Superior temporal gyrus (tissue), 1 donor: ENCODE measurements around the gene PPM1E.
"Not testable (repeated sequence)": the region's sequence is repeated elsewhere in the genome, so short reads cannot be mapped to it uniquely, and the experiment has no call there.

ENCODE experiments used
- DNase-seq: peaks from one replicate; pipeline ENCODE4 v3.0.0-alpha.2; 2016; ENCODE audit errors: extremely low spot score

The PPM1E gene

DNA sequence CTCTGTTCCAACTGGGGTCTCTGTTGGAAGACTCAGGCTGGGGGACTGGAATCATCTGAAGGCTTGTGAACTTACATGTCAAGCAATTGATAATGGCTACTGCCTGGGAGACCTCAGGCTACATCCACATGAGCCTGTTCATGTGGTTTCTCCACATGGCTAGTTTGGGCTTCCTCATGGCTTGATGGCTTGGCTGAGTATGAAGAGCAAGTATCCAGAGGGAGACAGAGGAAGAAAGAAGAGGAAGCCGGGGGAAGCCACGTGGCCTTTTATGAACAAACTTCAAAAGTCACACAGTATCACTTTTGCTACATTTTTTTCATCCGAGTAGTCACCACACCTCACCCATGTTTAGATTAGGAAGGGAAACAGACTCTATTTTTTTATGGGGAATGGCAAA, 192.2 kb downstream of the PPM1E start:
- no peak for DNase-seq

DNA sequence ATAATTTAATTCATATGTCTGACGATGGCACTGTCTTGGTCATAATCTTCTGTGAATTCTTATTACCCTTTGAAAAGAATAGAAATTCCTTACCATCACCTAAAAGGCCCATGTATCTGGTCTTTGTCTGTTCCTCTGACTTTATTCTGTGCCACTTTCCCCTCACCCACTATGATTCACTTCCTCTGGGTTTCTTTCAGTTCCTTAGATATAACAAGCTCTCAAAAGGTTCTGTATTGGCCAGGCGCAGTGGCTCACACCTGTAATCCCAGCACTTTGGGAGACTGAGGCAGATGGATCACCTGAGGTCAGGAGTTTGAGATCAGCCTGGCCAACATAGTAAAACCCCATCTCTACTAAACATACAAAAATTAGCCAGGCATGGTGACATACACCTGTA, 198.7 kb downstream of the PPM1E start:
- not testable (repeated sequence) for DNase-seq

DNA sequence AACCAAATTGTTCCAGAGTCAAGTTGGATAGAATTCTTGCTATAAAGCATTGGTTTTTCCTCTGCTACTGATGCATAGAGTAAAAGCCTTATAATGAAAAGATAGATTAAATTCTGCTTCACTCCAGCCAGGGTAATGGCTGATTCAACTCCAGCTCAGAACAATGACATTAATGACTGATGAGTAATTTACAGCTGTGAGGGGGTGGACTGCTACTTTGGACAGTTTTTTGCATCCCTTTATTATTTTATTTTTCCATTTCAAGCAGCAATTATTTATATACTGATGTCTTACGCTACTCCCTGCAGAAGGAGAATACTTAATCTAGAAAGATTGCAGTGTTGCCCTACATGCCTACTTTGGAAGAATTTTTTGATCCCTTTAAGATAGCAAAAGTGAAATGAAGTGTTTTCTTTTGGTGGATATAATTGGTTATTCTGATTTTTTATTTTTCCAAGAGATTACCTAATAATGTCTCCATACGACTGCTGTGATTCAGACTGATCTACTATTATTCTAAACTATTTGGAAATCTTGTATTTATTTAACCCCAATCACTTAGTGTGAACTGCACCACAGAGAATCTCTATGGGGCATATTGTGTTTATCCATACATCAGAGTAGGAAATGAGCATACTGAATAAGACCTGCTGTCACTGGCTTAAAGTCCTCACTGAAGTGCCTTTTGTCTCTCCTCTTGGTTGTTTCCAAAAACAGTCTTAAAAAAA, 201.5 kb downstream of the PPM1E start:
- DNase-seq: no peak

DNA sequence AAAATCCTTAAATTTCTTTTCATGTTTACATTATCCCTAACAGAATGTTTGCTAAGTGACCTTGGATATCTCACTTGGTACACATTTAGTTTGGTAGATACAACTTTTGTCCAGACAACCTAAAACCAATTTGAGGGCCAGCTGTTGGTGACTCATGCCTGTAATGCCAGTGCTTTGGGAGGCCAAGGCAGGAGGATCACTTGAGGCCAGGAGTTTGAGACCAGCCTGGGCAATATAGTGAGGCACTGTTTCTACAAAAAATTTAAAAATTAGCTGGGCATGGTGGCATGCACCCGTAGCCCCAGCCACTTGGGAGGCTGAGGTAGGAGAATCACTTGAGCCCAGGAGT, 202.0 kb downstream of the PPM1E start:
- DNase-seq: not testable (repeated sequence)

DNA sequence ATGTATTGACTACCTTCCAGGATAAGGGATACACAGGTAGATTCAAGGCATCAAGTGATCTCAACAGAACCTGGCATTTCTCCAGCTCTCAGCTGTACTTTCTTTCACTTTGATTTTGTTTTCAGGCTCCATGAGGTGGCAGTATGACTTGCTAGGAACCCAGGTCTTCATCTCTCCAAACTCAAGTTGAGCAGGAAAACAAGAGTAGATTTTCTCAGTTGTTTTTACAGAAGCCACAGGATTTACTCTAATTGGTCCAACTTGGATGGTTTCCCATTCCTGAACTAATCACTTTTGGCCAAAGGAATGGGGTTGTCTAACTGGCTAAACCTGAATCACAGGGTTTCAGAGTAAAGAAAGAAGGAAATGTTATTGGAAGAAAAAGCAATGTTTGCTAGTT, 204.4 kb downstream of the PPM1E start:
- no peak for DNase-seq

DNA sequence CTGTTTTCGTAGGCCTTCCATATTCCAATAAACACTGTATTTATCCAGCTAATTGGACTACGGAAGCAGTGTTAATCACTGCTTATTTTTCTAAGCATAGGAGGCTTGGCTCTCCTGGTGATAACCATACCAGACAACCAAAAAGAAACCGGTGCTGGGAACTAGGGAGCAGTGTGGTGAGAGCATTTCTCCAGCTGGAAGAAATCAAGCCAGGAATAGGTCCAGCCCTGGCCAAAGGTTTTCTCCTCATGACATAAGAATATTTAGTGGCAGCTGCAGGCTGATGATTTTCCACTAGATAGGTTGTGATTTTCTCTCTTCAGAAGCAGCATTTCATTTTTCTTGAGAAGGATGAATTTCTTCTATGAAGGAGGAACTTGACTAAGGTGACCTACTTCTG, 209.6 kb downstream of the PPM1E start:
- peak; percentile 35 for DNase-seq

DNA sequence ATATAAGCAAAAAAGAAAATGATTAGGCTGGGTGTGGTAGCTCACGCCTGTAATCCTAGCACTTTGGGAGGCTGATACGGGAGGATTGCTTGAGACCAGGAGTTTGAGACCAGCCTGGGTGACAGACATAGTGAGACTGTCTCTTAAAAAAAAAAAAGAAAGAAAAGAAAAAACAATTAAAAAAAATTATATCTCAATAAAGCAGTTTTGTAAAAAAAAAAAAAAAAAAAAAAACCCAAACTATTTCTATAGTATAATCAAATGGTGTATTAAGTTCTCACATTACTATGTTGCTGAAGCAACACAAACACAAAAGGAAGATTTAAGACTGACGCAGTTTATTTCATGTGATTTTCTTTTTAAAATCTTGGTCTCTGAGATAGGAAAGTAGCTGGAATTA, 210.6 kb downstream of the PPM1E start:
- no peak for DNase-seq

DNA sequence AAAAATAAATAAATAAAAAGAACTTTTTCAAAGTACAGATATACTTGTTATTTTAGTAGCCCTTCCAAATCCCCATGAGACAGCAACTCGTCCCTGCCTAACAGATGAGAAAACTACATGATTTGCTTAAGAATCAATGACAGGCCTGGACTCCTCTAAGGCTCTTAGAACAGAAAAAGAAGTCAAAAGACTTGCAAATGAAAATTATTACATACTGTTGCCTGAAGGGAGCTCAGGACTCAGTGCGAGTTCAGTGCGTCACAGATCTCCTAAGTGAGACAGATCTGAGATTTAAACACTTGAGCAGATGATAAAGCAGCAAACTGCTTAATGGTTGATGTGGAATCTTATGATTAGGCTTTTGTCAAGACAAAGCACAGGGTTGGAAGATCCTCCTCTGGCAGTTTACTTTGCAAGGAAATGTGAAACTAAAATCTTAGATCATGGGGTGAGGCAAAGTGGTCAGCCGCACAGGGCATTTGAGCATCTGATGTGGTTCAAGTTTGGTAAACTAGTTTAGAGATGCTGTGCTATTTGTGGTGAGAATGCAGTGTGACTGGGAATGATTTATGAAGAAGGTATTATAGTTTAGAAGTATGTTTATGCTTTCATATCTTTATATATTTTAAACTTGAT, 212.9 kb downstream of the PPM1E start:
- DNase-seq: no peak

DNA sequence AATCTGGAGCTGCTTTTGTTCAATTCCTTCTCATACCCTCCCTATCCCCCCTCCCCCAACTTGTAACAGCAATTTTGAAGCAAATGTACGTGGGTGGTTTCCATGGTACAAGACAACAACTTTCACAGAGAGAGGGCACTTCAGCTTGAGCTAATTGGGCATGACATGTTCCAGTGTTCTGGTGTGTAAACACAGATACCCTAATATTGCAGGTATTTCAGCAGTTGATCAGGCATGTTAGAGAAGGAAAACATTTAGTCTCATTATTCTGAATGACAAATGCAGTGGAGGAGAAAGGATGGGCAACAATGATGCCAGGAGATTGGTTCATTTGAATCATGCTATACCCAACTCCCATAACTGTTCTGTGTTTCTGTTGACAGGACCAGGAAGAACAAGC, 213.5 kb downstream of the PPM1E start:
- no peak for DNase-seq

DNA sequence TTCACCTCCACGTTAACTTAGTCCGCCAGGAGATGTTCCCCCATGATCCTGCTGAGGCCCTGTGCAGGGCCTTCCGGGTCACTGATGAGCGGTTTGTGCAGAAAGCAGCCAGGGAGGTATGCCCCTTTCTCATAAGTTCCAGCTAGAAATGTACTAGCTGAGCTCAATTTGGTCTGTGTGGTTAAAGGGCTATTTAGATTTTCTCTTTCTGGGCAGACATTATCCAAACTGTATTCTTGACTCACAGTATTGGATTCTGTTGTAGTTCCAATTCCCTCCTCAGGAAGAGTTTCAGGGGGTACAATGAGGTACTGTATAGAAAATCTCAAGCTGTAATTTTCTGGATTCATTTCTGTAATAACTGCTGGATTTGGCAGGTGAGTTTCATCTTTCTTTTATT, 214.0 kb downstream of the PPM1E start:
- DNase-seq: no peak

DNA sequence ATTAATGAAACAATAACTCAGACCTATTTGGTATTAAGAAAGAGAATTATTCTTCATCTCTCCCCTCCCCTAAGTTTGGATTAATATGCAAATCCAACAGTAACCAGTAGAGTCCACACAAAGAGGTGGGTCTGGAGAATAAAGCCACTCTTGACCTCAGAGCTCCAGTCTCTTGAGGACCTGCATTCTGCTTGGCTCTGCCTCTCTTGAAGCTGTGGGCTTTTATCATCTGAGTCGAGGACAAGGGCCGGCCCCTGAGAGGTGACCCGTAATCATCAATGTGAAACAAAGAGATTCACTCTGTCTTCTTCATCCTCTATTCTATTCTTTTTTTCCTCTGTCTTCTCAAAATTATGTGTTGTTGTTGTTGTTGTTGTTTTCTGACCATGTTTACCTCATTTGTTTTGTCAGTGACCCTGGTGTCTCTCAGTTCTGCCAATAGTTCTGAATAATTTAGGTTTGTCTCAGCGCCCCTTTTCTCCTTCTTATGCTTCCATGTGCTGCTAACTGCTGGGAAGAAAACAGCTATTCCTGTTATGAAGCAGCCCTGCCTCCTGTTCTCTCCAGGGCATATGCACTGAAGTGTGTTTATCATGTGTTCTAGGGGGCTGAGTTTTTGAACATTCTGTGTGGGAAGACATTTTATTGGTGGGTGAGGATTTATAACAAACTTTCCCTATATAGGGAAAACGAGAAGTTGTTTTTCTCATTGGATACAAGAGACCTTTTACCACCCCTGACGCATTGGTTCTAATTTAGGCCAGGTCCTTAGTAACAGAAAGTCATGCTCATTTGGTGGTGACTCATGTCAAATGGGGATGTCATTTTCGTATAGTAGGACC, 215.2 kb downstream of the PPM1E start:
- DNase-seq: no peak

DNA sequence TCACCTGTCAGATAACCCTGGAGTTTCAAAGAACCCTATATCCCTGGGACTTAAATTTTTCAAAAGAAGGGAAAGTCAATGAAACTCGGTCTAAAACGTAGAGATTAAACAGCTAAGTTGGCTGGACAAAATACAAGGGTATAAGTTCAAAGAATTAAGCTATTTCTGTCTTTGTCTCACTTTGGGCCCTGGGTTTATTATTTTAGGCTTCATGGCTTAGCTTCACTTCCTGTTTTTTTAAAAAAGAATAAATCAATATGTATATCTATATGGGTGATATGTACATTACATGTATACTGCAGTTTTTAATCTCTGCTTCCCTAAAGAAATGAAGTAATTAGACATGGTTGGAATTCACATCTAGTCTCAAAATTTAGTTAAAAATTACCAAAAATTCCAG, 218.7 kb downstream of the PPM1E start:
- DNase-seq: no peak

DNA sequence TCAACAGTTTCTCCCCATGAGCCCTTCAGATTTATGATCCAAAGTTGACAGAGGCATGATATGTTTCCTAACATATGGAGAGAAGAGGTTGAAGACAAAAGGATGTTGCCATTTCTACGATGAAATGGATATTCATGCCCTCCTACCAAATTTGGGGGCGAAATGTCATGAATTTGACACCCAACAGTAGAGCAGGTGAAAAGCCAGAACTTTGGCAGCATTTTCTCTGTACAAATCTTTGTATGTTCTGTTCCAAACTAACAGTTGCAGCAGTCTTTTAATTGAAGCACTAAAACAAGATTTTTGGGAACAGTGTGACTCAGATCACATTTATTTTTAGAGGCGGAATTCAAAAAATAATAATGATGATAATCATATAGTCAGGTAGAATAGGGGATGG, 220.9 kb downstream of the PPM1E start:
- no peak for DNase-seq

DNA sequence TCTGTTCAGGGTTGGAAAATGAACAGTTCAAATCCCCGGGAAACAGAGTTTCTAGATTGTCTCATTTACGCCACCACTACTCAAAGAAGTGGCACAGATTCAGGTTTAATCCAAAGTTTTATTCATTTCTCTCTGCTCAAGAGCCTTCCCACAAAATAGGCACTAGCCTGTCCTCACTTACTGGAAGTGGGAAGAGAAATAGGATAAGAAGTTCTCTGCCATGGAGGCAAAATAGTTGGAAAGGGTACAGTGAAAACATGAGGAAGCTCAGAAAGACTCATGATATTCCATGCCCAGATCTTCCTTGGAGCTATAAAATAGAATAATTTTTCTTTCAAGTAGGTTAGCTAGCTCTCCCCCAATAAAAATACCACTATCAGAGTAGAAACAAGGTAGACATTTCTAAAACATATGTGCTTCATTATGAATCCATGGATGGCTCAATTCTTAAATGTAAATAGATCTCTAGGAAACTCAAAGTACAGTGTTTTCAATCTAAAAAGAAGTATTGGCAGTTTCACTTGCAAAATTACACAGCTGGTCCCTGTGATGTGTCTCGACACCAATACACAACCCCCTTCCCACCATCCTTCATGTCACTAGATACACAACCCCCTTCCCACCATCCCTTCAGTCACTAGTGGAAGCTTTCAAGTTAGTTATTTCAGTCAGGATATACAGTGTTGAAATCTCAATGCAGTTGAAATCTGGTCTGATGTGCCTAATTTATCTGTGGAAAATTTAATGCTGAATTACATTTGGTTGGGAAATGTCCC, 225.2 kb downstream of the PPM1E start:
- DNase-seq: no peak

DNA sequence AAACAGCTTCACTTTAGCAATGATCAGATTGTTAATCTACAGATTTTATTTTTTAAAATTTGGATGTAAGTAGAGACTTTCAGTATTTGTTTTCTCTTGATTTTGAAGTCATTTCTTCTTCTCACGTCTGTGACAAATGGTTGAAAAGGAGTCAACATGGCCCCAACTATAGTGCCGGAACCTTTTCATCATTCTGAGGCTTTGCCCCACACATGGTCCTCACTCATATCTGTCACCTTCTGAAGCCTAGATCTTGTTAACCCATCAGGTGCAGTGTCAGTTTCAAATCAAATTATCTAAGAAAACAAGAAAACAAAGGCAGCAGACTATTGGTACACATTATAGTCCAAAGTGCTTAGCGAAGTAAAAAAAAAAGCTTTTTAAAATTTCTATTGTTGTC, 227.0 kb downstream of the PPM1E start:
- no peak for DNase-seq

DNA sequence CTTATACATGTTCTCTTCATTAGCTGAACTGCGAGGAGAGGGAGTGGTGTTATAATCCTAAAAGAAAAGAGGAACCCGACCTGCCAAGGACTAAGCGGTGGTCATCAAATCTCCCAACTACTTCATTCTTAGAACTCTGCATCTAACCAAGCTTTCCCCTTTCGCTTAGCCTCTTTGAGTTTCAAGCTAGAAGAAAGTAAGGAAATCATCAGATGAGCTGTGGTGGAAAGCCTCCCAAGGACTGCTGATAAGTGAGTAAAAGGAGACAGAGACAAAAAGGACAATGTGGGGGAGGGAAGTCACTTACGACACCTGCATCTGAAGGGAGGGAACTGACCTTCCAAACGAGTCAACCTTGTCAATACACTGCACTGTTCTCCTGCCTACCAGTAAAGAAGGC, 229.7 kb downstream of the PPM1E start:
- DNase-seq: no peak

DNA sequence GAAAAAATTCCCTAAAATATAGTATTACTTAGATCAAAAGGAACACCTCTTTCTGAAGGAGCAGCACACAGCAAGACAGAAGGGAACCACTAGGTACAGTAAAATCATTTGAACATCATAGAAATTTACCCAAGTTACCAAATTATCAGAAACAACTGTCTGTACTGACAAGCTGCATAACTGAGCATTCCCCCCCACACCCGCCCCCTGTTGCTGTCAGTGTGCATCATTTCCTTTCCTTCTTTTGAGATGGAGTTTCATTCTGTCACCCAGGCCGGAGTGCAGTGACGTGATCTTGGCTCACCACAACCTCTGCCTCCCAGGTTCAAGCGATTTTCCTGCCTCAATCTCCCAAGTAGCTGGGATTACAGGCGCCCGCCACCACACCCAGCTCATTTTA, 230.3 kb downstream of the PPM1E start:
- DNase-seq: no peak

DNA sequence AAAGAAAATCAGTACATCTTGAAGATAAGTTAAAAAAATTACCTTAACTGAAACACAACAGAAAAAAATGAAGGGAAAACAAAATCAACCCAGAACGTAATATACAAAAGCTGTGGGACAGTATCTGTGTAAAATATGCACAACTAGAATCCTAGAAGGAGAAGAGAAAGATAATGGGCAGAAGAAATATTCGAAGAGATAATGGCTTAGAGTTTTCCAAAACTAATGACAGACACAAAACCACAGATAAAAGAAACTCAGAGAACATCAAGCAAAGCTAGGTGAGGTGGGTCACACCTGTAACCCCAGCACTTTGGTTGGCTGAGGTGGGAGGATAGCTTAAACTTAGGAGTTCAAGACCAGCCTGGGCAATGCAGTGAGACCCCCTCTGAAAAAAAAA, 234.0 kb downstream of the PPM1E start:
- no peak for DNase-seq

DNA sequence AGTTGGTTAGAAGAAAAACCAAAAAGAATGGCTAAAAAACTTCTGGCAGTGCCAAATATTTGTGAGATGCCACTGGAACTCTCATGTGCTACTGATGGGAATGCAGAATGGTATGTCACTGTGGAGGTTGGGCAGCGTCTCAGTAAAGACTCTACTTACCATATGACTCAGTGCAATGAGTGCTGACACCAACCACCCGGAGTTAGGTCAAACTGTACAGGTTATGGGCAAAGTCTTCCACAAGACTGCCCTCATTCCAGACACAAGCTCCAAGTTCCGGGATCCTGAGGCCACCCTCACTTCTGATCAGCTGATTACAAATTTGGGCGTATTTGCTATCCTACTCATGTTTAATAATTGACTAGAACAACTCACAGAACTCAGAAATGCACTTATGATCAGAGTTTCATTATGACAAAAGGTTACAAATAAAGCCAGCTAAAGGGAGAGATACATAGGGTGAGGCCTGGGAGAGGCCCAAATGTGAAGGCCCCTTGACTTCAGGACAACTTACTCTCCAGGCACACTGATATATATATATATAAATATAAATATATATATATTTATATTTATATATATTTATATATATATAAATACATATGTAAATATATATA, 236.2 kb downstream of the PPM1E start:
- no peak for DNase-seq

DNA sequence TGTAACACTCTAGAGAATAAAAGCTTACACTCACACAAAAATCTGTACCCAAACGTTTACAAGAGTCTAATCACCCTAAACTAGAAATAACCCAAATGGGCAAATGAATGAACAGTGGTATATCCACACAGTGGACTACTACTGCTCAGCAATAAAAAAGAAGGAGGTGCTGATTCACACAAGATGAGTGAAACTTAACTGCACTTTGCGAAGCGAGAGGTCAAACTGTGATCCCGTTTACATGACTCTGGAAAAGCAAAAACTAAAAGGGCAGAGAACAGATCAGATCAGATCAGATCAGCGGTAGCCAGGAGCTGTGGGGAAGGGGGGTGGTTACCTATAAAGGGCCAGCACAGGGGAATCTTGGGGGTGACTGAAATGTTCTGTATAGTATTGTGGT, 237.7 kb downstream of the PPM1E start:
- no peak for DNase-seq

DNA sequence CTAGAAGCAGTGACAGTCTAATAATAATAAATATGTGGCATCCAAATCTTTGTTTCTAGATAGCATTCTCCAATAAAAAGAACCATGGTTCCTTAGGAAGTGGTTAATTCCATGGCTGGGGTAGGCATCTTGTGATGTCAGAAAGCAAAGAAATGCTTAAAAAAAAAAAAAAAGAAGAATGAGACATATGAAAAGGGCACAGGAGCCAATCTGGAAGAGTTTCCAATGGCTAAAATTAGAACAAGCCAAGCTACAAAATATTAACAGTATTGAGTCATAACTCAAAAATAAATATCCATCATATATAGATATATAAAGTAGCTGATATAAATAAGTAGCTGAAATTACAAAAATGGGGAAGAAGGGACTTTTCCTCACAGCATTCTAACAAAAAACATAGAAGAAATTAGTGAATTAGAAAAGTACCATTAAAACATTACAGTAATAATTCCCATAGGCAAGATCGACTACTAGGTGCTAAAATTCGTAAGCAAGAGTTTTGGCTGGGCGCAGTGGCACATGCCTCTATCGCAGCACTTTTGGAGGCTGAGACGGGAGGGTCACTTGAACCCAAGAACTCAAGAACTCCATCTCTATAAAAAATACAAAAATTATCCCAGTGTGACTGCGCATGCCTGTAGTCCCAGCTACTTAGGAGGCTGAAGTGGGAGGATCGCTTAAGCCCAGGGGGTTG, 239.7 kb downstream of the PPM1E start:
- no peak for DNase-seq
